Stomach (tissue), 4 donors: ENCODE results near the gene CPED1.

Source experiments
- POLR2AphosphoS5 ChIP-seq, 3 donors: sonication (generic); formaldehyde crosslinking; IDR thresholded peaks; one replicate each; pipeline ENCODE4 v1.6.1; 2016; ENCODE audit warnings: antibody characterized with exemption in 3 of 3
- TF ChIP-seq, protein P1 (sequence below), 7 experiments: fragments of 450-650 bp in 4 of 7; fragments of 200-600 bp in 3 of 7; sonication (generic) in 3 of 7; IDR thresholded peaks; one replicate each; pipeline ENCODE4 v1.5.1; 2016 to 2019; ENCODE audit warnings: antibody characterized with exemption in 7 of 7, control low read depth in 2 of 7, mild to moderate bottlenecking in 1 of 7

- TF ChIP-seq POLR2AphosphoS5 (IDR thresholded peaks at IDR 0.05), result no peak
- TF ChIP-seq, protein P1, sequence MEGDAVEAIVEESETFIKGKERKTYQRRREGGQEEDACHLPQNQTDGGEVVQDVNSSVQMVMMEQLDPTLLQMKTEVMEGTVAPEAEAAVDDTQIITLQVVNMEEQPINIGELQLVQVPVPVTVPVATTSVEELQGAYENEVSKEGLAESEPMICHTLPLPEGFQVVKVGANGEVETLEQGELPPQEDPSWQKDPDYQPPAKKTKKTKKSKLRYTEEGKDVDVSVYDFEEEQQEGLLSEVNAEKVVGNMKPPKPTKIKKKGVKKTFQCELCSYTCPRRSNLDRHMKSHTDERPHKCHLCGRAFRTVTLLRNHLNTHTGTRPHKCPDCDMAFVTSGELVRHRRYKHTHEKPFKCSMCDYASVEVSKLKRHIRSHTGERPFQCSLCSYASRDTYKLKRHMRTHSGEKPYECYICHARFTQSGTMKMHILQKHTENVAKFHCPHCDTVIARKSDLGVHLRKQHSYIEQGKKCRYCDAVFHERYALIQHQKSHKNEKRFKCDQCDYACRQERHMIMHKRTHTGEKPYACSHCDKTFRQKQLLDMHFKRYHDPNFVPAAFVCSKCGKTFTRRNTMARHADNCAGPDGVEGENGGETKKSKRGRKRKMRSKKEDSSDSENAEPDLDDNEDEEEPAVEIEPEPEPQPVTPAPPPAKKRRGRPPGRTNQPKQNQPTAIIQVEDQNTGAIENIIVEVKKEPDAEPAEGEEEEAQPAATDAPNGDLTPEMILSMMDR (IDR thresholded peaks at IDR 0.05), result no peak
These were observed 192.0 kb downstream of the CPED1 start for GRCh38 chr7:121180436-121181063.
